Measurements from ENCODE around the gene RAB40C.

Gene RAB40C

GRCh38 chr16:631808-632358, 42.0 kb downstream of the RAB40C start:
- no peak for DNase-seq (ENCODE audit: low spot score)

GRCh38 chr16:632486-633335, 42.8 kb downstream of the RAB40C start:
- no peak for DNase-seq (ENCODE audit: low spot score)

DNA sequence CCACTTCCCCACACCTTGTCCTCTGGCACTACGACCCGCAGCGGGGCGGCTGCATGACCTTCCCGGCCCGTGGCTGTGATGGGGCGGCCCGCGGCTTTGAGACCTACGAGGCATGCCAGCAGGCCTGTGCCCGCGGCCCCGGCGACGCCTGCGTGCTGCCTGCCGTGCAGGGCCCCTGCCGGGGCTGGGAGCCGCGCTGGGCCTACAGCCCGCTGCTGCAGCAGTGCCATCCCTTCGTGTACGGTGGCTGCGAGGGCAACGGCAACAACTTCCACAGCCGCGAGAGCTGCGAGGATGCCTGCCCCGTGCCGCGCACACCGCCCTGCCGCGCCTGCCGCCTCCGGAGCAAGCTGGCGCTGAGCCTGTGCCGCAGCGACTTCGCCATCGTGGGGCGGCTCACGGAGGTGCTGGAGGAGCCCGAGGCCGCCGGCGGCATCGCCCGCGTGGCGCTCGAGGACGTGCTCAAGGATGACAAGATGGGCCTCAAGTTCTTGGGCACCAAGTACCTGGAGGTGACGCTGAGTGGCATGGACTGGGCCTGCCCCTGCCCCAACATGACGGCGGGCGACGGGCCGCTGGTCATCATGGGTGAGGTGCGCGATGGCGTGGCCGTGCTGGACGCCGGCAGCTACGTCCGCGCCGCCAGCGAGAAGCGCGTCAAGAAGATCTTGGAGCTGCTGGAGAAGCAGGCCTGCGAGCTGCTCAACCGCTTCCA, 43.6 kb downstream of the RAB40C start:
- no peak for DNase-seq (ENCODE audit: low spot score)

GRCh38 chr16:634051-634670, 44.3 kb downstream of the RAB40C start:
- no peak for DNase-seq (ENCODE audit: low spot score)

- no peak for DNase-seq (ENCODE audit: low spot score)
Observed at GRCh38 chr16:634996-635395, 45.1 kb downstream of the RAB40C start.

- no peak for DNase-seq (ENCODE audit: low spot score)
Observed at GRCh38 chr16:635573-636205, 45.8 kb downstream of the RAB40C start.

- peak; percentile 96 for DNase-seq (ENCODE audit: low spot score)
Observed at GRCh38 chr16:636206-637080, 46.6 kb downstream of the RAB40C start, which contains the start of gene METTL26. TSS of gene METTL26 (minus strand) at chr16:636305. CDS start at chr16:636290, 15 bp downstream.

DNA sequence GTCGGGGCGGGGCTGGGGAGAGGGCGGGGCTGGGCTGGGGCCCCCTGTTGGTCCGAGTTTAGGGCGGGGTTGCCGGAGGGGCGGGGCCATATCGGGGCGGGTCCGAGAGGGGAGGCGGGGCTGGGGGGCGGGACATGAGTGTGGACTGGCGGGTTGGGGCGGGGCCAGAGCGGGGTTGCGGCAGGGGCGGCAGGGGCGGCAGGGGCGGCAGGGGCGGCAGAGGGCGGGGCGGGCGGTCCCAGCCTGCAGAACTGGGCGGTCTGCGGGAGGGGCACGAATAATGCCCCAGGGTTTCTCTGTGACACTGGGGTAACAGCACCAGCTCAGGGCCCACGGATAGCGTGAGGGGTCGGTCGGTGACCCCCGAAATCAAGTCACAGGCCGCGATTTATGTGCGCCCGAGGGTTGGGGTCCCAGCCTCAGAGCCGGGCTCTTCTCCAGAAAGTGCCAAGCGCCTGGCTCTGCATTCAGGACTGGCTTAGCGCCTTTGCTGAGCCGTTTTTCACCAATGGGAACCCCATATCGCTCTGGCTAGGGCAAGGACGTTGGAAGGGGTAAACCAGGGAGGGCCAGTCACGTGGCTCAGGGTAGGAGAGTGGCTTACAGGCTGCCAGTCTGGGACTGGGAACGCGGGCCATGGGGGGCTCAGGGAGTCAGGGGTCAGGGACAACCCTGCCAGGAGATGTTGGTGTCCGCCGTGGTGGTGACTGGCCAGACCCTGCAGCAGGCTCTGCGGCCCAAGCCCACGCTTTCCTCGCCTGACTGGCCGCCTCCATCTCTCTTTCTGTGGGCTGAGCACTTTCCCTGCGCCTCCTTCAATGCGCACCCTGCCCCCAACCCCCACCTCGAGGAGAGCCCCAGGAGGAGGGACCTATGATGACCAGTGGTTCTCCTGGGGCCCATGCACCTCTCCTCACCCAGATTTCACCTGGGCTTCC, 47.5 kb downstream of the RAB40C start:
- peak; percentile 81 for DNase-seq (ENCODE audit: low spot score)

DNA sequence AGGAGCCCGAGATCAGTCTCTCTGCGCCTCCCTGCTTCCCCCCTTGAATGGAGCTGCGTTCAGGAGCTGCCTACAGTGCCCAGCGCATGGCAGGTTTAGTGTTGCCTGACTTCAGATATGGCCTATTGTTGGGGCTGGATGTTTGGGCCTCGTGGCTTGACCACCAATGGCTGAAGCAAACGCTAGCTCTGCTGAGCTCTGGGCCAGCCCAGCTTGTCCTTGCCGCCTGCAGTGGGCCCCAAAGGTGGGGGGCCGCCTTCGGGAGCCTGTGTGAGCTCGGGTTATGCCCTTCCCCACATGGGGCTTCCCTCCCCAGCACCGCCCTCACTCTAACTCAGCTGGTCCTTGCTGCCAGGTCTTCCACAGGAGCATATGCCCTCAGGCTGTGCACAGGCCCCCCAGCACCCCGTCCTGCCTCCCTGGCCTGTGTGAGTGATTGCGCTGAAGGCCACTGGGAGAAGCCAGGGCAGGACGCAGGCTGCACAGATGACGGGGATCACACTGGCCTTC, 48.2 kb downstream of the RAB40C start:
- peak; percentile 73 for DNase-seq (ENCODE audit: low spot score)

- DNase-seq (ENCODE audit: low spot score): no peak
Observed at GRCh38 chr16:638836-639235, 49.0 kb downstream of the RAB40C start.

GRCh38 chr16:640614-641013, 50.7 kb downstream of the RAB40C start:
- DNase-seq (ENCODE audit: low spot score): no peak

- peak; percentile 81 for DNase-seq (ENCODE audit: low spot score)
Observed at GRCh38 chr16:641326-642188, 51.7 kb downstream of the RAB40C start, which contains the start of gene MCRIP2. TSS of gene MCRIP2 (plus strand) at chr16:641828. CDS start at chr16:641992, 164 bp downstream.

DNA sequence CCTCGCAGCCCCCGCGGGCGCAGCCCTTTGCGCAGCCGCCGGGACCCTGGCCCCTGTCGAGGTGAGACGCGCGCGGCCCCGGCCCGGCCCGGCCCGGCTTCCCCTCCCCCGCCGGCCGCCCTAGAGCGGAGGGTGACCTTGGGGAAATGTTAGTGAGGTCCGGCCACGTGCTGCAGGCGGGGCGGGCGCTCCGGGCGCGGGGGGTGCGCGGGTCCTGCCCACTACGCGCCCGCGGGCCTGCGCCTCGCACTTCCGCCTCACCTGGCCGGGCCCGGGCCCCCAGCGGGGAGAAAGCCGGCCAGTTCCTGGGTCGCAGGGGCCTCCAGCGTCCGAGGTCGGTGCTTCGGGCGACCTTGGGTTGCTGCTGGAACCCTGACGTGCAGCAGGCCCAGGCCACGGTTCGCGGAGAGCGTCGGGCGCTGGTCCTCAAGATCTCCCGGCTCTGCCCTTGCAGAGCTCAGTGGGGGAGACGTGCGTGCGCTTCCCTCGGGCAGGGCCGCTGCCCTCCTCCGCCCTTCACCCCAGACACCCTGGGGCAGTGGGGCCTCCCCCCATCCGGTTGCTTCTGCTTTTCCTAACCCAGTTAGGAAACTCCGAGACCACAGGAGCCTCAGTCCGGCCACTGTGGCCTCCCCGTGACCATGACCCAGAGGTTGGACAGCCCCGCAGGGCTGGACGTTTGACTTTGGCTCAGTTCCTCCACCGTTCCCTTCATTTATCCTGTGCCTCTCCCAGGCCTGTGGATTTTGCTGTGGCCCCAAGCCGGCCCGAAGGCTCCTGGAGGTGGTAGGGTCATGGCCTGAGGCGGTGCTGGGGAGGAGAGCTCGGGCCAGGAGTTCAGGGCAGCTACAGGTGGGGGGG, 52.6 kb downstream of the RAB40C start:
- DNase-seq (ENCODE audit: low spot score): no peak

GRCh38 chr16:643050-643368, 53.1 kb downstream of the RAB40C start:
- no peak for DNase-seq (ENCODE audit: low spot score)

- no peak for DNase-seq (ENCODE audit: low spot score)
Observed at GRCh38 chr16:644556-644955, 54.7 kb downstream of the RAB40C start.

DNA sequence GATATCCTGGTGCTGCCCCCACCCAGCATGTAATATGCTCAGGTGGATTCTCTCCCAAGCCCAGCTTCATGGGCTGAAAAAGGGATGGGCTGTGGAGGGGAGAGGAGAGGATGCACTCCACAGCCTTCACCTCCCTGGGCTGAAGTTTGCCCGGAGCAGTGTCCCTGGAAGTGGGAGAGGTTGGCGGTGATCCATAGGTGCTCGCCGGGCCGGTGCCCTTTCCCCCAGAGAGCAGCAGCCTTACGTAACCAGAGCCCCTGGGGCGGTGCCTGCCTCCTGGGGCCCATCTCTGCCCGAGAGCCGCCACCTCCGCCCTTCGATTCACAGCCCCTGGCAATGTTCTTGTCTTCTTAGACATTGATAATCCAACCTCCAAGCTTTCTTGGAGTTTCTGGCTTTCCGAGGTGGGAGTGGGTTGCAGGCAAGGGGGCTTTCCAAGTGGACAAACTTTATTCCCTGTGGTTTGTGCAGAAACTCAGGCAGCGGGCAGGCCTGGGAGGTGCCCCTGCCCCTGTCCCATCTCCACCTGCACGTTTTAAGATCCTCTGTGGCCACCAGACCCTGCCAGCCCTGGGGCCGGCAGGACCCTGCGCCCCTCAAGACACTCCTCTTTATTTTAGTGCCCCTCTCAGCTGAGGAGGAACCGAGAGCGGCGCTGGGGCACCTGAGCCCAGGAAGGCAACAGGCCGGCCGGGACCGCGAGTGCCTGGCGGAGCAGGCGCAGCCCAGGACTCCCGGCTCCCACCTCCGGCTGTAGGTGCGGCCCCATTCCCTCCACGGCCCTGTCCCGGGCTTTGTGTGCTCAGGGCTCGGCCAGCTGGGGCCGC, 56.2 kb downstream of the RAB40C start:
- DNase-seq (ENCODE audit: low spot score): no peak

- no peak for DNase-seq (ENCODE audit: low spot score)
Observed at GRCh38 chr16:646679-647172, 56.9 kb downstream of the RAB40C start.

Data from cerebellar cortex (tissue), 1 donor.